HUDEP-2 (cell line): ENCODE results near the gene TSPAN18.

Source experiments
- DNase-seq, 76 experiments: peaks; one replicate each; lab custom pipeline; 2025; ENCODE audit not compliant: unreplicated experiment in 76 of 76; lab: John Stamatoyannopoulos, UW

The TSPAN18 gene

DNA sequence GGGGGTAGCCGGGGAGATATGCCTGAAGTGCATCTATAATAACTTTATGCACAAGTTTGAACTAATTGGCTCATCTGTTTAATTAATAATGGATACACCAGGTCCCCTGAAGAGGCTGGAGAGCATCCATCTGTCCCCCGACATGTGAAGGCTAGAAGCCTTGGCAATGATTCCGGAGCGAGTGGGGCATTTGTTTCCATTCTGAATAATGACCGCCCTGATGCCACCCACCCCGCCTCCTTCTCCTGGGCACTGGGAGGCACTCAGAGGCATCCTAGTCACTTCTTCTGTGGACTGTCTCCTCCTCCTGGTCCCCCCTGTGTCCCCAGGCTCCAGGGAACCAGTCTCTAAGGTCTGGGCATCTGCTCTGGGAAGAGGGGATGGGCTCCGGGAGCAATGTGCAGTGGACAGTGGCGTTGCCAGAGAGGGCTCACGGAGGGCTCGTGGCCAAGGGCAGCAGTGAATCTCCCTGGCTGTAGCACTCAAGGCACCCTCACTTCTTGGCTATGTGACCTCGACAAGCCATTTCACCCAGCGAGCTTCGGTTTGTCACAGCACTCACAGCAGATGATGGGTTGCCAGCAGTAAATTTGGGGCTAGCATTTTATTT lies 64.7 kb downstream of the TSPAN18 start:
- DNase-seq = no peak

DNA sequence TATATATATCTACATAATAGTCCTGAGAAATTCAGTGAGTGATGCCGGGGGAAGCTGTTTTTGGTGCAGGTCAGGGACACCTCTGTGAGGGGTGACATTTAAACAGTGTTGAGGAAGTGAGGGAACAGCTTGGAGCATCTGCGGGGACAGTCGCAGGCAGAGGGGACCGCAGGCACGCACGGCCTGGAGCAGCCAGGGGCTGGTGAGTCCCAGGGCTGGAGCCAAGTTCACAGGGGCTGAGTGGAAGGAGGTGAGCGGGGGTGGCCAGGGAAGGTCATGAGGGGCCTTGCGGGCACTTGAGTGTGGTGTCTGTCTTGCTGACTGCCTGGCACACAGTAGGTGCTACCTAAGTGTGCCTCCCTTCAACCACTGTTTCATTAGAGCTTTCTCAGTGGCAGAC lies 65.4 kb downstream of the TSPAN18 start:
- DNase-seq = no peak

DNA sequence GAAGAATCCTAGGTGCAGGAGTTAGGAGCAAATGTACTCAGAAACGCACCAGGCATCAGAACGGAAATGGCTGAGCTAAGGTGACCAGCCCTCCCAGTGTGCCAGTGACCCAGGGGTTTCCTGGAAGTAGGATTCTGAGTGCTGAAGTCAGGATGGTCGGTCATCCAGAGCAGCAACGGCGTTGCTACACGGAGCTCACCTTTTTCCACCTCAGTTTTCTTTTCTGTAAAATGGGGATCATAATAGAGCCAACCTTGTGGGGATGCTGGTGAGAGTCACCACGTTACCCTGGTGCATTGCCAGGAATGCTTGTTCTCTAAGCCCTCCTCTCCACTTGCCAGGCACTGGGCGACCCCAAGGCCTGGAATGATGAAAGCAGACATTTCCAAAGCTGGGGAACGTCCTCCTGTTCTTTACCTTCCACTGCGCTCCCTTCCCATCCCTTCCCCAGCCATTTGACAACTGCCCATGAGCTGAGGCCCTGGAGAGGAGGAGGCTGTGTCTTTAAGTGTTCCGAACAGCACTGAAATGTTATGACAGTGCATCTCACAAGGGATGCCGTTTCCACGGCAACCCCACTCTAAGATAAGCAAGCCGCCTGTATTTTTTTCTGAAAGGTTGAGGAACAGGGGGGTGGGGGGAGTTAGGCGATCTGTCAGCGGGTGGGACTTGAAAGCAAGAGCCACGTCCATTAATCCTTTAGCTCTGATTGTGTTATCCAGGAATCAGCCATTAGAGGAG lies 66.8 kb downstream of the TSPAN18 start:
- DNase-seq = no peak

DNA sequence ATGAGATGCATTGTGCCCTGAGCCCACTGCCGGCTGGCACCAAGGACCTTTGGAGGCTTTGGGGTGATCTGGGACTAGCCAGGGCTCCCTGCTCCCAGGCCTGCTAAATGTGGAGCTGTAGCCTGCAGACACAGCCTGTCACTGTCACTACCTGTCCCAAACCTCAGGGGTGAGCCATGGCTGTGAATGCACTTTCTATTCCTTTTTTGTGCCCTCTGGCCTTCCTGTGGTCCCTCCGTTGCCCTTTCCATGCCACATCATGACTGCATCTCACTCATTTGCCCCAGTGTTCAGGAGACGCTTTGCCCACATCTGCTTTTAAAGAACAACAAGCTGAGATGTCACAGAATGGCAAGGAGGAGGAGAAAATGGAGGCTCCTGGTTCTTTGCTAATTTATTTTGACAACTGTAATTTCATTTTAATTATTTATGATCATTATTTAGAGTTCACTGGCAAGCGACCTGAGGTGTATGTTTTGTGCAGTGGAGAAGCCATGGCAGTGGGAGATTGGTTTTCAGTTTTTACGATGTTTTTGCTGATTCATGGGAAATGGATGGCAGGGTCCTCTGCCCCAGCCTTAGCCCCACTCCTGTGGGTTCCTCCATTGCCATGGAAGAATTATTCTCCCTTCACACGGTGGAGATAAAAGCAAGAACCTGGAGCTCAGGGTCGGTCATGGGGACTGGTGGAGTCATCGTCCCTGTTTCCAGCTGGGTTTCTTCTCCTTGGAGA lies 69.2 kb downstream of the TSPAN18 start:
- no peak for DNase-seq

DNA sequence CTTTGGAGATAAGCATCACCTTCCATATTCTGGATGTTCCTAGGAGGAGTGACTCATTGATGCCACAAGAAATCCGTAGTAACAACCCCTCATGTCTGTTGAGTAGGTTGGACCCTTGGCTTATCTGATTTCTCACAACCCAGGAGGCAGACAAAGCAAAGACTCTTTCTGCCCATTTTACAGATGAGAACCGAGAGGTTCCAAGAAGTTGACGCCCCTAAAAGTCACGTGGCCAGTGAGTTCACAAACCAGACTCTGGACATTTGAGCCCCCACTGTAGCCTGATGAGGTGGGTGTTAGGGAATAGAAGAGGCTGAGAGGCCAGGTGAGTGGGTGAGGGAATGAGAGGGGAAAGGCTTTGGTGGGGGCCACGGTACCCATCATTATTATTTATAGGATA lies 70.3 kb downstream of the TSPAN18 start:
- no peak for DNase-seq

DNA sequence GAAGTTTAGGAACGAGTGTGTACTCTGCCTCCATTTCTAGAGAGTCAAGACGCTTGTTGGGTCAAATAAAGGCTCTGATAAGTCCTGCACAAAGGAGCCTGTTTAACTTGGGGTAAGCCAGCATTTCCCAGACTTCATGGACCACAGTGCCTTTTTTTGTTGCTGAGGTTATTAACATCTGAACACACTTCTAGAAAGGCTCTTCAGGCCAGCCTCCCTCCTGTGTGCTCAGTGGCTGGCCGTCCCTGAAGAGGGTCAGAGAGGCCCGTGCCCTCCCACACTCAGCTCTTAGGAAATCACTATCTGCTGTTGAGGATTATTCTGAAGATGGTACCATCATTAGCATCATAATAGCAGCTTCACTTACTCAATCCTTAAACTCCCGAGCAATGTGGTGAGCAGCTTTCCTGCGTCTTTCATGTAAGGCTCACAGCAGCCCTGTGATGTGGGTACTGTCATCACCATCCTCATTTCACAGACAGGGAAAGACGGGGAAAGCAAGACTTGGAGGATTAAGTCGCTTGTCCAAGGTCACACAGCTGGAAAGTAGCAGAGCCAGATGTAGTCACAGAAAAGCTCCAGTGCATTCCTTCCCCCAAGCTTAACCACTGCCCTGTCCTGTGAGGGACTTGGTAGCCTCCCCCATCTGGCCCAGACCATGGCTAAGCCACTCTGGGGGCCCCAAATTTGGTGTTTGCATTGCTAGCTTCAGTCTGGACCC lies 71.3 kb downstream of the TSPAN18 start:
- no peak for DNase-seq

DNA sequence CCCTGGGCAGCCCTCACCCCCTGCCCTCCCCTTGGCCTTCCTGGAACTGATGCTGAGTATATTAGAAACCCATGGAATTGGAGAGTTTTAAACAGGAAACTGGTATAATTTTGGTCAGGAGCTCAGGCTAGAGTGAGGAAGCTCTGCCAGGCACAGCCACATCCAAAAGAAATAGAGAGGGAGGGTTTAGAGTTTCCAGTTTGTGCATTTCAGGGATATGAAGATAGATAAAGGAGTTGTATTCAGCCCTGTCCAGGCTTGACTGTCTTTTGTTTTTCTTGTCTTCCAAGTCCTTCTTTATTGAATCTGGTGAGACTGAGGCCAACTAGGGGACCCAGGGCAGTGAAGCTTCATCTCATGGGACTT lies 71.8 kb downstream of the TSPAN18 start:
- no peak for DNase-seq

DNA sequence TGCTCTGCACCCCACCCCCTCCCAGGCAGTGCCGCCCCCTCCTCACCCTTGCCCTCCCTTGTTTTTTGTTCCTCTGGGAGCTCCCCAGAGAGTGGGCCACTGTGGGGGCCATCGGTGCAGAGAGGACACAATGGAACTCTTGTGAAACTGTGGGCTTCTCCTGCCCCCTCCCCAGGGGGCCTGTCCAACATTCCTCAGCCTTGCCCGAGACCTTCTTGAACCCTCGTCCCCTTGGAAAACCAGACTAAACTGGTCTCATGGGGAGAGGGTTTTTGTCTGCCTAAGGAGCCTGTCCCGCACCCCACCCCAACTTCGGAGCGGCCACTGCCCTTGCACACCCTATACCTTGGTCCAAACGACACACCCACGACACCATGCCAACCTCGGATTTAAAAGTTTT lies 72.2 kb downstream of the TSPAN18 start:
- DNase-seq = no peak

DNA sequence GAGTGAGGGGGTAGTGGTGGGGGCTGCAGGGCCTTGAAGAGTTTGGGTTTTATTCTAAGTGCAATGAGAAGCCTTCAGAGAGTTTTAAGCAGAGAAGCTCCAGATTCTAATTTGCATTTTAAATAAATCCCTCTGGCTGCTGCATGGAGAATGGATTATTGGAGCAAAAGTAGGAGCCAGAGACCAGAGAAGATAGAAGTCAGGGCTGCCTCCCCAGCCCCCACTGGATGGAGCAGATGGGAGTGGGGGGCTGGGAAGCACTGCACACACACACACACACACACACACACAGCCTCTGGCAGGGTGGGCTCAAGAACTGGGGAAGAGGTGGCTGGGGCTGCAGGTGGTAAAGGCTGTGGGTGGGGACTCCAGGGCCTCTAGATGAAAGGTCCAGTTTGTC lies 75.6 kb downstream of the TSPAN18 start:
- no peak for DNase-seq

DNA sequence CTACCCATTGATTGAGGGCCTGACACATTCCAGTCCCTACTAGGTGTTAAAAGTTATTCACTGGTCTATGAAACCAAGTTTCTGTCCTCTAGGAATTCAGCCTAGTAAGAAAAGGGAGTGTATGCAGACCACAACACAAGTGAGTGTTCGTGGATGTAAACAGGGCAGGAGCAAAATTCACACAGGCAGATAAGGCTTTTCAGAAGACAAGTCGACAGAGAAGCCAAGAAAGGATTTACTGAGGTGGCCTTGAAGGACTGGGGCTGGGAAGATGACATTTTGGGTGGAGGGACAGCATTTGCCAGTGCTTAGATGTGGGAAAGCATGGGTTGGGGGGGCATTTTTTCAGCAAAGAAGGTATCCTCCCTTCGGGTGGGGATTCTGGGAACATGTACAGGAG lies 76.2 kb downstream of the TSPAN18 start:
- no peak for DNase-seq

DNA sequence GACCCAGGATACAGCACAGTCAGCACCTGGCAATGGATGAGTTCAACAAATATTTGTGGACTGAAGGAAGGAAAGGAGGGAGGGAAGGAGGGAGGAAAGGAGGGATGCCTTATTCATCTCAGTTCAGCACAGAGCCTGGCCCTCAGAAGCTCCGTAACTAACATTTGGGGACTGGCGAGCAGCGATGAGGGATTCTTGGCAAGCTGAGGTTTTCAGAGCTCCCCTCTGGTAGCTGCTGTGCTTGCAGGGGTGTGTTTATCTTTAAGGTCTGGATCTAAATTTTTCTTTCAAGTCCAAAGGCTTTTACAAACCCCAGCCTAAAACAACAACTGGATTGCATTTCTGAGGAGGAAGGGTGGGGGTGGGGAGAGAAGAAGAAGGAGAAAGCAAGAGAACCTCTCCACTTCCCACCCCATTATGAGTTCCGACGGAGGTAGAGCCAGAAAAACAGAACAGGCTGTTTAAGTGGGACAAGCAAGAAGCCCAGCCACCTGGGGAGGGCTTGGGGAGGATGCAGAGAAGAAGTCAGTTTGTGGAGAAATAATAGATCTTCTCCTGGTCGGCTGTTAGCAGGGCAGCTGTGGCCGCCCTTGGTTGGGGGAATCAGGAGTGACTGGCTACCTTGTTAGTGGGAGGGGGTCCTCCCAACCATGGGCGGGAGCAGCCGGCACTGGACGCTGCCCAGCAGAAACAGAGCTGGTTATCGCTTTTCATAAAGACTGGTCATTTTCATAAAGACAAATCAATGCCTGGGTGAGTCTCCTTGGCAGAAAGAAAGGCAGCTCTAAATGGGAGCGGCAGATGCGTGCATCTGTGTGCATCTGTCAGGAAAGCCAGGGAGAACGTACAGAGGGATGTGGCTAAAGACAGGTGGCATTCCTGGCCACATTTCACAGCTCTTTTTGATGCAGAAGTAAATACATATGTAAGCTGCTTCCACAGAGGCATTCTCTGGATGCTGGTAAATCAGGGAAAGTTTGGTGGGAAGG lies 78.0 kb downstream of the TSPAN18 start:
- no peak for DNase-seq

DNA sequence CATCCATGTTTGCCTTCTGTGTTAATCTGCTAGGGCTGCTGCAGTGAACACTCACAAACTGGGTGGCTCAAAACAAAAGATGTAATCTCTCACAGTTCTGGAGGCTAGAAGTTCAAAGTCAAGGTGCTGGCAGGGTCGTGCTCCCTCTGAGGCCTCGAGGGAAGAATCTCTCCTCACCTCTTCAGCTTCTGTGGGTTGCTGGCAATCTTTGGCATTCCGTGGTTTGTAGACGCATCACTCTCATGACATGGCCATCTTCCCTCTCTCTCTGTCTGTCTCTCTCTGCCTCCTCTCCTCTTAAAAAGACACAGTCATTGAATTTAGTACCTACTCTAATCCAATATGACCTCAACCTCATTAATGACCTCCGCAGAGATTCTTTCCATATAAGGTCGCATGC lies 78.8 kb downstream of the TSPAN18 start:
- no peak for DNase-seq

DNA sequence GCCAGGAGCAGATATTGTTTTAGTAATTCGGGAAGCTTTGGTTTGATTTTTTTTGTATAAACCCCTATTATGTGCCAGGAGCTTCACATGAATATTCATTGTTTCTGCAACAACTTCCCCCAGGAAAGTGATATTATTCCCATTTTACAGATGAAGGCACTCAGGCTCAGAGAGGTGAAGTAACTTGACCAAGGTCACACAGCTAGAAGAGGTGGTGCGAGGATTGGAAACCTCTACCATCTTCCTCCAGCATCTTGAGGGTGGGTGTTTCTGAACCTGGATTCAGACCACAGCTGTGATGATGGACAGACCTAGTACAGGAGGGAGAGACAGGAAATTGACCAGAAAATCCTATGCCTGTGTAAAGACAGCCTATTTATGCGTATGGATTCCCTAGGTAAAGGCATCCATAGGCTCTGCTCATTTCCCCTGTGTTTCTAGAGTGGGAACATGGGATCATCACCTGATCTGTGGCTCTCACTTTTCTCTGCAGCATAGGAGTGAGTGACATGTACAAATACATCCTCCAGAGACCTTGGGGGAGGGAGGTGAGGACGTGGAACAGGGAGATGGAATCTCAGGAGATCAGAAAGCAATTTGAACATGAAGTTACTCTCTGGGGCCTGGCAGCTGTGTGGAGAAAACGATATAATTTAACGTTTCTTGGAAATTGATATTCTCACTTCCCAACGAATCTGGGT lies 81.4 kb downstream of the TSPAN18 start:
- no peak for DNase-seq

DNA sequence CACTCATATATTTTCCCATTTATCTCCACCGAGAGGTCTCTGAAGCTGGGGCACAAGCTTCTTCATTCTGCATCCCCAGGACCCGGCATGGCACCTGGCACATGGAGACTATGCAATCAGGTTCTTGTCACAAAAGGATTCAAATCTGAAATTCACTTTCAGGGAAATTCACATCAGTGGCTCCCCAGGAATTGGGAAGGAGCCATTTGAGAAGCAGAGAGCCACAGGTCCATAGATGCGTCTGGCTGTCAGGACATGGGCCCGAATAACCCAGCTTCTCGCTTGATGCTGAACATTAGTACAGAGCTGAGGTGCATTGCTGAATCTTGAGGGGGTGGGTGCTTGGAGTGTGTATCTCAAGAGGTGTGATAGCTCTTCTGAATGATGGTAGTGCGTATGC lies 82.5 kb downstream of the TSPAN18 start:
- DNase-seq = no peak

DNA sequence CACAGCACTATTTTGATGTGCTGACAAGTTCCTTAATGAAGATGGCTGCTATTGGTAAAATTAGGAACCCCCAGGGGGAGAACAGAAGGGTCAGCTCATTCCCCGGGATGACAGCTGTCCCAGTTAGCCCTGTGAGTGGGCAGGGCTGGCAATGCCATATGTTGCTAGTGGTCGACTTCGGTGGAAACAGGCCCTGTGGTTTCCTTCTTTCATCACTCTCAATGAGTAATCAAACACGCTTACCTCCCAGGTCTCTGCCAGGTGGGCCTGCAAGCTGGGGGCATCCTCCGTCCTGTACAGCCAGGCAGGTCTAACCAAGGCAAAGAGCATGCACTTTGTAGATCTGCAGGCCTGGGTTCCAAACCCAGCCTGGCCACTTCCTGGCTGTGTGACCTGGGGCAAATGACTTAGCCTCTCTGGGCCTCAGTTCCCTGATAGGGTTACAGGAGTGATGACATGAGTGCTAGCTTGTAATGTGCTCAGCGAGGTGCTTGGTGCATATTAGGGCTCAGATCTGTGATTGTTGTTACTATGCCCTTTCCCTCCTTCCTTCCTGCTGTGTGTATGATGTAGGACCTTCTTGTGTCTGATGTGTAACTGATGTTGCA lies 85.2 kb downstream of the TSPAN18 start:
- DNase-seq = no peak

DNA sequence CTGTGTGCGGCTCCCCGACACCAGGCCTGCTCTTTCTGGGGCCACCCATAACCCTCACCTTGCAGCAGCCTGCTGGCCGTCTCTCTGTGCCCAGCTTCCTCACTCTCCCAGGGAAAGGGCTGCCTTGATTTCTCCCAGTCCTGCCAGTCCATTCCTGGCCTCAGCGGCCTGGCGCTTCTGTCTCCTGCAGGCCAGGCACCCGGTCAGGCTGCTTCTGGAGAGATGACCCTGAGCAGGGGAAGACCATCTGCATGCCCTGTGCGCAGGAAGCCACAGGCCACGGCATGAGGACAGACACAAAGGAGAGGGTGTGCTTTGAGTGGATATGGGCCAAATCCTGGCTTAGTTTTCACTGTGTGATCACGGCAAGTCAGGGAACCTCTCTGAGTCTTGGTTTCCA lies 86.2 kb downstream of the TSPAN18 start:
- no peak for DNase-seq

DNA sequence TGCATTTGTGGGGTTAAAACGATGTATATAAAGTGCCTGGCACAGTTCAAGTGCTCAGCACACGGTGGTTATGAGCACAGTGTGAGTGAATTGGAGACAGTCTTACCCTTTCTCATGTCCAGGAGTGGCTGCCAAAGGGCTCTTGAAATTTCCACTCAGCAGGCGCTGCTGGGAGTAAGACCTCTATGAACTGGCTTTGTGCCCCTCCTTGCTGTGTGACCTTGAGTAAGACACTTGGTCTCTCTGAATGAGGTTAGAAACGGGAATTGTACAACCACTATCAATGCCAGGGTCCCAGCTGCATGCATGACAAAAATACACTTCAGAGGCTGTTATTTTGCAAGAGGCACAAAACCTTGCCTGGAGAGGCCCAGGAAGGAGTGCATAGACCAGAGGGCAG lies 86.6 kb downstream of the TSPAN18 start:
- DNase-seq = no peak

DNA sequence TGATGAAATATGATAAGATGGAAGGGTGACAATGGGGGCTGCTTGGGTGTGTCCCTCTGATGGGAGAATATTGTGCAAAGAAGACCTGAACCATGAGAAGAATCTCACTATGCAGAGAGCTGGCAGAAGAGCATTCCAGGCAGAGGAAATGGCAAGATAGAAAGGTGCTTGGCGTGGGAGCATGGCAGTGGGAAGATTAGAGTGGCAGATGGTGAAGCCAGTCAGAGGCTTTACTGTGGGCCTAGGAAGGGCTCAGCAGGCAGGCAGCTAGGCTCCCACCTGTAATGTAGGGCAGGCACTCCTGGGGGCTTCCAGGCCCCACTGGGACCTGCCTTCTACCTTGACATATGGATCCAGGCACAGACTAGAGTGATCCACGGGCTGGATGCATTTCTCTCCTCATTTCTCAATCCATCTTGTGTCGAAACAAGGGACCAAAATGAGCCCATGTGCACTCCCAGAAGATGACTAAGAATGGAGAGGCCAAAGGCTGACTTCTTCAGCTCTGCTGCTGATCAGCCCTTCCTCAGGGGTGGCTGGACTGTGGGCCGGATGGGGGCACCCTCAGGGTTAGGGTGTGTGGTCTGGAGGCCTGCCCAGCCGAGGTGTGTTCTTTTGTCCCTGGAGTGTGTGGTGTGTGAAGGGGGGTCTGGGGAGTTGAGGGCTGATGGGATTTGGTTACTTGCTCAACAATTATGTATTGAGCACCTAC lies 88.3 kb downstream of the TSPAN18 start:
- DNase-seq = no peak
